OCI-LY7 (cell line): ENCODE results near the gene NR5A2. TPM values are rescaled to one million over a fixed set of nuclear protein-coding genes. Genes with fewer than 3 reads are reported as not detected.

Experiments used
- BruUV-seq: library from RNA; stranded (reverse); fragments of 400-500 nt; replicated peaks from 2 replicates; lab custom pipeline; 2021; lab: Mats Ljungman, UMichigan
- CTCF ChIA-PET: fragments of 300-600 bp; sonication (Branson Sonifier 250); formaldehyde crosslinking; loops from one replicate; lab custom pipeline; 2022; ENCODE audit warnings: antibody characterized with exemption; ENCODE audit not compliant: unreplicated experiment; lab: Charles Lee
- POLR2A ChIA-PET: fragments of 300-600 bp; sonication (Branson Sonifier 250); formaldehyde crosslinking; loops from one replicate; lab custom pipeline; 2022; ENCODE audit warnings: antibody characterized with exemption; lab: Charles Lee
- DNase-seq: peaks from one replicate; pipeline ENCODE4 v3.0.0-alpha.2; 2015; ENCODE audit warnings: low spot score
- H2AFZ ChIP-seq: fragments of 200-600 bp; sonication (generic), shearing (Covaris generic); 2 replicates; pipeline ENCODE4 v1.6.1; 2014; ENCODE audit warnings: mild to moderate bottlenecking, antibody characterized with exemption, low read length, moderate library complexity
- H3K27ac ChIP-seq: fragments of 200-600 bp; sonication (generic); 2 replicates; pipeline ENCODE4 v1.5.1; 2014; ENCODE audit warnings: mixed run types, low read depth, mild to moderate bottlenecking, moderate library complexity, low read length, inconsistent platforms; ENCODE audit not compliant: poor library complexity, severe bottlenecking
- H3K36me3 ChIP-seq: fragments of 200-600 bp; sonication (generic); 2 replicates; pipeline ENCODE4 v1.6.1; 2014; ENCODE audit warnings: mild to moderate bottlenecking, antibody characterized with exemption, low read length, moderate library complexity, mixed read lengths; ENCODE audit not compliant: insufficient read depth
- H3K4me1 ChIP-seq: fragments of 200-600 bp; sonication (generic); 2 replicates; pipeline ENCODE4 v1.5.1; 2014; ENCODE audit warnings: mild to moderate bottlenecking, low read length; ENCODE audit not compliant: insufficient read depth, poor library complexity, severe bottlenecking
- H3K4me2 ChIP-seq: fragments of 200-600 bp; sonication (generic); 2 replicates; pipeline ENCODE4 v1.6.1; 2014; ENCODE audit warnings: mild to moderate bottlenecking, low read length
- H3K4me3 ChIP-seq: fragments of 200-600 bp; sonication (generic); 2 replicates; pipeline ENCODE4 v1.5.1; 2014; ENCODE audit warnings: mild to moderate bottlenecking, low read depth, low read length; ENCODE audit not compliant: poor library complexity, severe bottlenecking
- H3K79me2 ChIP-seq: fragments of 200-600 bp; sonication (generic); 2 replicates; pipeline ENCODE4 v1.6.1; 2016; ENCODE audit warnings: low read depth, mild to moderate bottlenecking, low read length, moderate library complexity, mixed read lengths; ENCODE audit not compliant: insufficient read depth
- H3K9me2 ChIP-seq: fragments of 200-600 bp; sonication (generic); 2 replicates; pipeline ENCODE4 v1.6.1; 2016; ENCODE audit warnings: mild to moderate bottlenecking, low read length, mixed read lengths; ENCODE audit not compliant: insufficient read depth
- H3K9me3 ChIP-seq: fragments of 200-600 bp; sonication (generic); 2 replicates; pipeline ENCODE4 v1.6.1; 2014; ENCODE audit warnings: mild to moderate bottlenecking, mixed run types, low read length, mixed read lengths
- H4K20me1 ChIP-seq: fragments of 200-600 bp; sonication (generic); 2 replicates; pipeline ENCODE4 v1.6.1; 2014; ENCODE audit warnings: mild to moderate bottlenecking, antibody characterized with exemption, low read length, moderate library complexity, mixed read lengths; ENCODE audit not compliant: insufficient read depth
- CTCF ChIP-seq: fragments of 200-600 bp; sonication (generic); conservative IDR thresholded peaks from 2 replicates; pipeline ENCODE4 v1.5.1; 2014; ENCODE audit warnings: mild to moderate bottlenecking, antibody characterized with exemption, low read length, moderate library complexity, mixed read lengths
- EZH2phosphoT487 ChIP-seq: fragments of 200-600 bp; sonication (generic); IDR thresholded peaks from 2 replicates; pipeline ENCODE4 v1.6.1; 2018; ENCODE audit warnings: low read depth, borderline replicate concordance, mild to moderate bottlenecking, mixed run types, antibody characterized with exemption, low read length, moderate library complexity, mixed read lengths
- intact Hi-C: fragments of 100-400 bp; cut with micrococcal nuclease; formaldehyde crosslinking; loops from one replicate; pipeline ENCODE4 v1.10.0; 2022; ENCODE audit not compliant: unreplicated experiment
- total RNA-seq, 2 experiments: library from RNA; depleted of rRNA in 1 of 2; stranded (reverse); fragments of >200 nt in 1 of 2; shearing (Covaris generic) in 1 of 2; gene quantifications; 2 replicates each; pipeline ENCODE4 v1.2.3, GENCODE V29; 2014 to 2022

The NR5A2 gene
- total RNA-seq, 2 experiments from 2014 or later = 2.3 to 3.9 TPM

GRCh38 chr1:199983531-199983930 lies 44.0 kb upstream of the NR5A2 start:
- no peak for DNase-seq
- intact Hi-C loops = no loop called here
- peaks cover 34% of the 10 kb centered on the region for H3K4me1 ChIP-seq
- H3K9me2 ChIP-seq = no peaks in the 10 kb centered on the region
- no peaks in the 10 kb centered on the region for H3K9me3 ChIP-seq
- H2AFZ ChIP-seq = no peak overlapping the region
- H3K36me3 ChIP-seq = no peaks in the 10 kb centered on the region
- H4K20me1 ChIP-seq = no peaks in the 10 kb centered on the region
- no peak overlapping the region for H3K4me3 ChIP-seq
- BruUV-seq = no TSS peak
- CTCF ChIA-PET = interaction anchor here (1.4 kb wide), 1 partner anchor 18 kb away, joined by 3 read pairs; no protein-coding TSS in a partner anchor
- POLR2A ChIA-PET = interaction anchor here (0.7 to 3.2 kb wide), 8 partner anchors 8 to 669 kb away, joined by 3 to 15 read pairs (median 4); partner anchors contain the start of gene NR5A2
- no peaks in the 10 kb centered on the region for H3K79me2 ChIP-seq
- H3K27ac ChIP-seq = no peak overlapping the region
- TF ChIP-seq EZH2phosphoT487 (no peak), CTCF (no peak)
- H3K4me2 ChIP-seq = no peak overlapping the region

GRCh38 chr1:199995096-199995685 lies 32.3 kb upstream of the NR5A2 start:
- ChIA-PET CTCF (interaction anchor here (0.5 kb wide), 1 partner anchor 574 kb away, joined by 3 read pairs; no protein-coding TSS in a partner anchor), POLR2A (interaction anchor here (0.7 to 2.2 kb wide), 7 partner anchors 10 to 35 kb away, joined by 3 to 17 read pairs (median 3); no protein-coding TSS in a partner anchor)
- Histone ChIP-seq H2AFZ (no peak overlapping the region), H3K36me3 (no peaks in the 10 kb centered on the region), H3K27ac (no peak overlapping the region), H3K4me2 (no peak overlapping the region), H3K4me1 (no peaks in the 10 kb centered on the region), H3K9me3 (no peaks in the 10 kb centered on the region), H4K20me1 (no peaks in the 10 kb centered on the region), H3K79me2 (no peaks in the 10 kb centered on the region), H3K9me2 (no peaks in the 10 kb centered on the region), H3K4me3 (no peak overlapping the region)
- DNase-seq = no peak
- TF ChIP-seq CTCF = no peak
- no peak for TF ChIP-seq EZH2phosphoT487
- intact Hi-C loops = no loop called here
- BruUV-seq = no TSS peak

- H3K4me3 ChIP-seq = no peak overlapping the region
- H3K36me3 ChIP-seq = no peaks in the 10 kb centered on the region
- ChIA-PET CTCF (no interaction called here), POLR2A (interaction anchor here (0.7 to 2.5 kb wide), 2 partner anchors 23 to 193 kb away, joined by 3 to 9 read pairs; no protein-coding TSS in a partner anchor)
- no peak overlapping the region for H3K4me2 ChIP-seq
- BruUV-seq = no TSS peak
- DNase-seq = no peak
- H3K79me2 ChIP-seq = no peaks in the 10 kb centered on the region
- no peak overlapping the region for H3K27ac ChIP-seq
- TF ChIP-seq CTCF (no peak), EZH2phosphoT487 (no peak)
- H4K20me1 ChIP-seq = no peaks in the 10 kb centered on the region
- H3K4me1 ChIP-seq = no peaks in the 10 kb centered on the region
- no peaks in the 10 kb centered on the region for H3K9me2 ChIP-seq
- H2AFZ ChIP-seq = no peak overlapping the region
- intact Hi-C loops = no loop called here
- H3K9me3 ChIP-seq = no peaks in the 10 kb centered on the region
These were observed 22.3 kb upstream of the NR5A2 start for GRCh38 chr1:200005165-200005564.
